ENCODE data around the gene WDSUB1.

DNA sequence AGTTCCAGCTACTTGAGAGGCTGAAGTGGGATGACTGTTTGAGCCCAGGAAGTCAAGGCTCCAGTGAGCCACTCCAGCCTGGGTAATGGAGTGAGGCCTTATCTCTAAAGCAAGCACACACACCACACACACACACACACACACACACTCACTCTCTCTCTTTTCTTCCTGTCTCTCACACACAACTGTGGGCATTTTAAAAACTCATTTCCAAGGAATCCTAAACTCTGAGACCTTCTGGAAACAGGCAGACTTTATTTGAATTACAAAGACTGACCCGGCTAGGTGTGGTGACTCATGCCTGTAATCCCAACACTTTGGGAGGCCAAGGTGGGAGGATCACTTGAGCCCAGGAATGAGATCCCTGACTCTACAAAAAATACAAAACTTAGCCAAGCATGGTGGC, 21.3 kb downstream of the WDSUB1 start:
- no peak for TF ChIP-seq RAD21 (IDR thresholded peaks at IDR 0.05; ENCODE audit: low read length)
- TF ChIP-seq, protein P1, sequence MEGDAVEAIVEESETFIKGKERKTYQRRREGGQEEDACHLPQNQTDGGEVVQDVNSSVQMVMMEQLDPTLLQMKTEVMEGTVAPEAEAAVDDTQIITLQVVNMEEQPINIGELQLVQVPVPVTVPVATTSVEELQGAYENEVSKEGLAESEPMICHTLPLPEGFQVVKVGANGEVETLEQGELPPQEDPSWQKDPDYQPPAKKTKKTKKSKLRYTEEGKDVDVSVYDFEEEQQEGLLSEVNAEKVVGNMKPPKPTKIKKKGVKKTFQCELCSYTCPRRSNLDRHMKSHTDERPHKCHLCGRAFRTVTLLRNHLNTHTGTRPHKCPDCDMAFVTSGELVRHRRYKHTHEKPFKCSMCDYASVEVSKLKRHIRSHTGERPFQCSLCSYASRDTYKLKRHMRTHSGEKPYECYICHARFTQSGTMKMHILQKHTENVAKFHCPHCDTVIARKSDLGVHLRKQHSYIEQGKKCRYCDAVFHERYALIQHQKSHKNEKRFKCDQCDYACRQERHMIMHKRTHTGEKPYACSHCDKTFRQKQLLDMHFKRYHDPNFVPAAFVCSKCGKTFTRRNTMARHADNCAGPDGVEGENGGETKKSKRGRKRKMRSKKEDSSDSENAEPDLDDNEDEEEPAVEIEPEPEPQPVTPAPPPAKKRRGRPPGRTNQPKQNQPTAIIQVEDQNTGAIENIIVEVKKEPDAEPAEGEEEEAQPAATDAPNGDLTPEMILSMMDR (IDR thresholded peaks at IDR 0.05): no peak
- TF ChIP-seq POLR2AphosphoS5 (IDR thresholded peaks at IDR 0.05; ENCODE audit: low read depth, low read length): no peak
- no peak for TF ChIP-seq PBX3 (IDR thresholded peaks at IDR 0.05)
- no peak for TF ChIP-seq GABPA (IDR thresholded peaks at IDR 0.05; ENCODE audit: low read depth)
- no peak for TF ChIP-seq RCOR1 (IDR thresholded peaks at IDR 0.05; ENCODE audit: low read length)
- TF ChIP-seq TEAD4 (IDR thresholded peaks at IDR 0.05; ENCODE audit: borderline replicate concordance, insufficient read depth): no peak
- no peak for TF ChIP-seq JUND (IDR thresholded peaks at IDR 0.05)
- TF ChIP-seq EZH2phosphoT487 (IDR thresholded peaks at IDR 0.05; ENCODE audit: borderline replicate concordance, low read depth): no peak
- TF ChIP-seq EP300 (IDR thresholded peaks at IDR 0.05; ENCODE audit: borderline replicate concordance in 1 of 2, low read depth in 1 of 2, low read length in 1 of 2): no peak
